ENCODE measurements around the gene PPFIA2. TPM values are rescaled to one million over a fixed set of nuclear protein-coding genes. Genes with fewer than 3 reads are reported as not detected.

PPFIA2 gene
- total and polyA plus RNA-seq, 9 of the 15 experiments (the other 6 are each of a cell fraction or from before 2014, with no cell fraction given): not detected

DNA sequence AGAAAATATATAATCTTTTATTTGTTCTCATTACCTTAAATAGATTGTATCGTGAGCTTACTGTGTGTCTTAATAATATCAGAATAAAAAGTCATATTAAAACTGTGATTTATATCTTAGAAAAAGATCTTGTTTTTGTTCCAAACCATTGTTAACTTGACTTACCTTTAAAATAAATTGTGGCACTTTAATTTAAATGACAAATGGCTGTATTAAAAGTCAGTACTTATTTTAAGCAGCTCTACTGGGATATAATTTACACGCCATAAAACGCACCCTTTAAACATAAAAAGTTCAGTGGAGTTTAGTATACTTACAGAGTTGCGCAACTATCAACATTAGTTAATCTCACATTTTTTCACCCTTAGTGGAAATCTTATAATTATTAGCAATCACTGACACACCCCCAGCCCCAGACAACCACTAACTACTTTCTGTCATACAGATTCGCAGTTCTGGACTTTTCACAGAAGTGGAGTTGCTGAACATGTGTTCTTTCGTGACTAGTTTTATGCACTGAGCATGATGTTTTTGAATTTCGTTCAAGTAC lies 369.5 kb downstream of the PPFIA2 start:
- no peaks in the 10 kb centered on the region for H3K27me3 ChIP-seq (ENCODE audit: control insufficient read depth in 2 of 2, insufficient read depth in 2 of 2, low read length in 2 of 2)
- H3K79me2 ChIP-seq (ENCODE audit: control insufficient read depth, insufficient read depth, low read length): no peaks in the 10 kb centered on the region
- H3K9ac ChIP-seq (ENCODE audit: insufficient read depth in 1 of 2, low read depth in 2 of 2, low read length in 2 of 2): no peak overlapping the region
- DNase-seq (ENCODE audit: extremely low read depth in 1 of 4, low spot score in 3 of 4) (no peak), FAIRE-seq (no peak), ATAC-seq (no peak)
- no peaks in the 10 kb centered on the region for H3K36me3 ChIP-seq (ENCODE audit: control insufficient read depth, insufficient read depth, low read length)
- no peak overlapping the region for H3K4me2 ChIP-seq (ENCODE audit: insufficient read depth, low read length)
- intact Hi-C loops (cut with micrococcal nuclease) (no loop called here), in situ Hi-C loops (cut with MboI) (no loop called here)
- BruUV-seq (replicated peaks): no TSS peak
- H2AFZ ChIP-seq (ENCODE audit: low read depth, low read length): no peak overlapping the region
- H3K4me3 ChIP-seq: no peak overlapping the region
- no peaks in the 10 kb centered on the region for H3K9me3 ChIP-seq (replicated peaks; ENCODE audit: control insufficient read depth, insufficient read depth, low read depth, low read length)
- 3% methylated on average over 7 of the region's 7 CpGs for WGBS (ENCODE audit: insufficient coverage, low coverage, missing lambda C conversion rate)
- no peaks in the 10 kb centered on the region for H4K20me1 ChIP-seq (replicated peaks; ENCODE audit: control insufficient read depth, insufficient read depth, low read length)
- TF ChIP-seq ARID2 (IDR thresholded peaks at IDR 0.05): no peak
- peak; percentile 56; the same call in 1 of the 2 replicates for TF ChIP-seq CEBPB (tag; IDR thresholded peaks at IDR 0.05)
- TF ChIP-seq CEBPG (CRISPR knock-in tag; IDR thresholded peaks at IDR 0.05): no peak
- peak in 1 of 2 experiments; percentile 42; a peak in 1 of 4 replicates for TF ChIP-seq CEBPG (tag; conservative IDR thresholded peaks at IDR 0.05 in 1 of 2, IDR thresholded peaks at IDR 0.05 in 1 of 2)
- H3K4me1 ChIP-seq (replicated peaks in 1 of 2; ENCODE audit: control insufficient read depth in 2 of 2, insufficient read depth in 2 of 2, low read length in 2 of 2): no peaks in the 10 kb centered on the region
- ChIA-PET POLR2A (no interaction called here), CTCF (ENCODE audit: low intra/inter-chr PET ratio) (no interaction called here)
- no peak overlapping the region for H3K27ac ChIP-seq (ENCODE audit: extremely low read depth, low read depth, low read length)
- no peaks in the 10 kb centered on the region for H3K9me1 ChIP-seq (ENCODE audit: control insufficient read depth, insufficient read depth, low read length)

DNA sequence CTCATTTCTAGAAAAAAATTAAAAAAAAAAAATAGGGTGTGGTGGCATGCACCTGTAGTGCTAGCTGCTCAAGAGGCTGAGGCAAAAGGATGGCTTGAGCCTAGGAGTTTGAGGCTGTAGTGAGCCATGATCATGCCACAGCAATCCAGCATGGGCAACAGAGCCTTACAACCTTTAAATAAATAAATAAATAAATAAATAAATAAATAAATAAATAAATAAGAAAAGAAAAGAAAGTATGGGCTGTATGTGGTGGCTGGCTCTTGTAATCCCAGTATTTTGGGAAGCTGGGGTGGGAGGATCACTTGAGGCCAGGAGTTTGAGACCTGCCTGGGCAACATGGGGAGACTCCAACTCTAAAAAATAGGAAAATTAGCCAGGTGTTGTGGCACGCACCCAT lies 373.0 kb downstream of the PPFIA2 start:
- Histone ChIP-seq H3K4me1 (replicated peaks in 1 of 2; ENCODE audit: control insufficient read depth in 2 of 2, insufficient read depth in 2 of 2, low read length in 2 of 2) (no peaks in the 10 kb centered on the region), H3K9me1 (ENCODE audit: control insufficient read depth, insufficient read depth, low read length) (no peaks in the 10 kb centered on the region), H3K9me3 (replicated peaks; ENCODE audit: control insufficient read depth, insufficient read depth, low read depth, low read length) (no peaks in the 10 kb centered on the region), H3K36me3 (ENCODE audit: control insufficient read depth, insufficient read depth, low read length) (no peaks in the 10 kb centered on the region), H2AFZ (ENCODE audit: low read depth, low read length) (no peak overlapping the region), H3K9ac (ENCODE audit: insufficient read depth in 1 of 2, low read depth in 2 of 2, low read length in 2 of 2) (no peak overlapping the region), H3K4me3 (no peak overlapping the region), H3K79me2 (ENCODE audit: control insufficient read depth, insufficient read depth, low read length) (no peaks in the 10 kb centered on the region), H3K27ac (ENCODE audit: extremely low read depth, low read depth, low read length) (no peak overlapping the region), H3K4me2 (ENCODE audit: insufficient read depth, low read length) (no peak overlapping the region), H3K27me3 (ENCODE audit: control insufficient read depth in 2 of 2, insufficient read depth in 2 of 2, low read length in 2 of 2) (no peaks in the 10 kb centered on the region), H4K20me1 (replicated peaks; ENCODE audit: control insufficient read depth, insufficient read depth, low read length) (no peaks in the 10 kb centered on the region)
- ChIA-PET CTCF (ENCODE audit: low intra/inter-chr PET ratio) (no interaction called here), POLR2A (no interaction called here)
- intact Hi-C loops (cut with micrococcal nuclease) (no loop called here), in situ Hi-C loops (cut with MboI) (no loop called here)
- BruUV-seq (replicated peaks): no TSS peak
- 0% methylated on average over 1 of the region's 1 CpG for WGBS (ENCODE audit: insufficient coverage, low coverage, missing lambda C conversion rate)
- ATAC-seq (no peak), FAIRE-seq (no peak), DNase-seq (ENCODE audit: extremely low read depth in 1 of 4, low spot score in 3 of 4) (no peak)
- TF ChIP-seq ZNF3 (CRISPR knock-in tag; IDR thresholded peaks at IDR 0.05): no peak
